Naive B cell (primary cell): ENCODE data around the gene ZBTB20. TPM values are rescaled to one million over a fixed set of nuclear protein-coding genes. Genes with fewer than 3 reads are reported as not detected.

Source experiments
- ATAC-seq, 2 donors: fragments of 150-1000 bp; cut with Tn5 transposase; 2 replicates each; pipeline ENCODE4 v1.10.0; 2021; ENCODE audit warnings: low read depth in 2 of 2, mild to moderate bottlenecking in 2 of 2, moderate library complexity in 2 of 2
- DNase-seq: peaks from one replicate; pipeline ENCODE4 v3.0.0; 2022
- H3K27ac Mint-ChIP-seq, 6 donors: one replicate each; pipeline ENCODE4 v1.8.0; 2020 to 2022; ENCODE audit warnings: mild to moderate bottlenecking in 6 of 6, mixed read lengths in 6 of 6, moderate library complexity in 5 of 6, inconsistent platforms in 2 of 6
- H3K27me3 Mint-ChIP-seq, 3 donors: one replicate each; pipeline ENCODE4 v1.8.0; 2021 to 2022; ENCODE audit warnings: mixed read lengths in 3 of 3, mild to moderate bottlenecking in 1 of 3
- H3K36me3 Mint-ChIP-seq, 2 donors: one replicate each; pipeline ENCODE4 v1.8.0; 2020 to 2022; ENCODE audit warnings: mixed read lengths in 2 of 2, inconsistent platforms in 1 of 2, mild to moderate bottlenecking in 1 of 2
- H3K4me1 Mint-ChIP-seq, 3 donors: one replicate each; pipeline ENCODE4 v1.8.0; 2020 to 2022; ENCODE audit warnings: mixed read lengths in 3 of 3, inconsistent platforms in 1 of 3, mild to moderate bottlenecking in 1 of 3, moderate library complexity in 1 of 3
- H3K4me3 Mint-ChIP-seq, 8 donors: one replicate each; pipeline ENCODE4 v1.8.0; 2020 to 2022; ENCODE audit warnings: mild to moderate bottlenecking in 8 of 8, mixed read lengths in 8 of 8, moderate library complexity in 8 of 8, inconsistent platforms in 2 of 8
- H3K9me3 Mint-ChIP-seq, 7 donors: one replicate each; pipeline ENCODE4 v1.8.0; 2020 to 2022; ENCODE audit warnings: mixed read lengths in 7 of 7, mild to moderate bottlenecking in 5 of 7, inconsistent platforms in 2 of 7, moderate library complexity in 1 of 7
- polyA plus RNA-seq, 6 donors: library from polyadenylated mRNA; unstranded; fragments of 300-500 nt; fragmentation: Illumina TruSeq; gene quantifications; one replicate each; pipeline ENCODE4 v1.2.3, GENCODE V29; 2021; ENCODE audit warnings: low read depth in 6 of 6

ZBTB20 gene
- polyA plus RNA-seq, 6 donors from 2014 or later = 20.4 to 38.5 (median 34.6) TPM

DNA sequence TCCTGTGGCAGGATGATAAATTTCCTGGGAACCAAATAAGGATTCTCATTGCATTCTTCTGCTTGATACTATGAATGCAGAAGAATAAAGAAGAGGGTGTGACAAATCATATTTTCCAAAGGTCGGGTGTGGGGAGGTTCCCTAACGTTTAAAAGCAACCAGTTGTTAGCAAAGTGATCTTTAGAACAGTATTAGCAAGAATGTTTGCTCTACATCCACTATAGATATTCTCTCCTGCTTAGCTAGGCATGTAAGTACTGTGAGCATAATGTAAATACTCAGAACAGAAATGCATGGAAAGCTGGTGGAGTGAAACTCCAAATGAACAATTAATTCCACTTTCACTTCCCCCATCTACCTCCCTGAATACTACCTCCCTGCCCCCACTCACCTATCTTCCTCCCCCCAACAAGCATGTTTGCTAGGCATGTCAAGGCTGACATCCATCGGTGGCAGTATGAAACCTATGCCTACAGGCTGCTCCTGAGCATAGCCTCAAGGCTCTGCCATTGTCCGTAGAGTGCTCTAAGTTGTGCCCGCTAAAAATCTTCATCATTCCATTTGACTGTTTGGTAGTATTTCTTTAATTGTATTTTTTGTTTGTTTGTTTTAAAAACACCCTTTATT lies 523.6 kb downstream of the ZBTB20 start:
- H3K4me1 Mint-ChIP-seq = peaks cover 17 to 30% (median 25%) of the 10 kb centered on the region in 3 donors
- H3K27ac Mint-ChIP-seq = peak overlapping the region in 3 of 6 donors; percentile 2 to 62 (median 2)
- H3K27me3 Mint-ChIP-seq = no peaks in the 10 kb centered on the region
- H3K4me3 Mint-ChIP-seq = peak overlapping the region in 1 of 8 donors; percentile 23
- no peaks in the 10 kb centered on the region for H3K9me3 Mint-ChIP-seq
- H3K36me3 Mint-ChIP-seq = peaks cover 8 to 15% of the 10 kb centered on the region in 2 donors
- ATAC-seq (peak in 1 of 2 donors; percentile 44), DNase-seq (no peak)

DNA sequence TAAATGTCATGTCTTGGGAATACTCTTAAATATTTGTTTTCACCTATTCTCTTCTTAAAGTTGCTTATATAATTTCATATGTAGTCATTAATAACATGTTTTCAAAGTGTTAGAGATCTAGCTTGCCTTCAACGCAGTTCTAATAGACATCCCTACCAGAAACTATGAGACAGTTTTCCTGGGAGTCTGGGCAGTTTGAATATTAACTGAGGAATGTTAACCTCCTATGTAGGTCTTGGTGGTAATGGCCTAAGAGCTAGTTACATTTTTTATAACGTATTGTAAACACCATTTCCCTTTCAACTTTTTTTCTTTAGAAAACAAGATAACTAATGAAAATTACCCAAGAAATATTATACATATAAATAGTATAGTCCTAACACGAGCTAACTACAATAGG lies 525.1 kb downstream of the ZBTB20 start:
- ATAC-seq = no peak
- H3K36me3 Mint-ChIP-seq = peaks cover 8 to 15% of the 10 kb centered on the region in 2 donors

DNA sequence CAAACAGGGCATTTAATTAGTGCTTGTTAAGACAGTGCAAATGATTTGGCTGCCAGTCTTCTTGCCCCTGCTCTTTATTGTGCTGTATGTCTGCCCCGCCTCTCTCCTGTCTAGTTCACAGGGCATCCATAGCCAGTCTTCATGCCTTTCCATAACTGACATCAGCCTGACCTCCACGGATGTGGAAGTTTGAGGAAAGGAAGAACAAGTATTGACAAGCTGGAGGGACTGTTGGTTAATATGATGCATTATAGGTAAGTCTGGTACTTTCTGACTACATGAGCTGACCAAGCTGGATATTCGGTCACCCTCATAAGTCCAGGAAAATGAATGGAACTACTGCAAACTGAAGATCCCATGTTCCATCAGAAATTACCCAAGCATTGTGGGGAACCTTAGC lies 527.3 kb downstream of the ZBTB20 start:
- no peak overlapping the region for H3K4me3 Mint-ChIP-seq
- DNase-seq = no peak
- no peak for ATAC-seq
- H3K36me3 Mint-ChIP-seq = peaks cover 8 to 13% of the 10 kb centered on the region in 2 donors
- H3K27ac Mint-ChIP-seq = no peak overlapping the region
- H3K4me1 Mint-ChIP-seq = peaks cover 13 to 18% (median 17%) of the 10 kb centered on the region in 3 donors
- H3K27me3 Mint-ChIP-seq = no peaks in the 10 kb centered on the region
- H3K9me3 Mint-ChIP-seq = no peaks in the 10 kb centered on the region

More for the DNA sequence above, 525.1 kb downstream of the ZBTB20 start:
- Mint-ChIP-seq H3K4me3 (no peak overlapping the region), H3K27ac (no peak overlapping the region), H3K27me3 (no peaks in the 10 kb centered on the region), H3K4me1 (peaks cover 17 to 28% (median 25%) of the 10 kb centered on the region in 3 donors), H3K9me3 (no peaks in the 10 kb centered on the region)
- no peak for DNase-seq

DNA sequence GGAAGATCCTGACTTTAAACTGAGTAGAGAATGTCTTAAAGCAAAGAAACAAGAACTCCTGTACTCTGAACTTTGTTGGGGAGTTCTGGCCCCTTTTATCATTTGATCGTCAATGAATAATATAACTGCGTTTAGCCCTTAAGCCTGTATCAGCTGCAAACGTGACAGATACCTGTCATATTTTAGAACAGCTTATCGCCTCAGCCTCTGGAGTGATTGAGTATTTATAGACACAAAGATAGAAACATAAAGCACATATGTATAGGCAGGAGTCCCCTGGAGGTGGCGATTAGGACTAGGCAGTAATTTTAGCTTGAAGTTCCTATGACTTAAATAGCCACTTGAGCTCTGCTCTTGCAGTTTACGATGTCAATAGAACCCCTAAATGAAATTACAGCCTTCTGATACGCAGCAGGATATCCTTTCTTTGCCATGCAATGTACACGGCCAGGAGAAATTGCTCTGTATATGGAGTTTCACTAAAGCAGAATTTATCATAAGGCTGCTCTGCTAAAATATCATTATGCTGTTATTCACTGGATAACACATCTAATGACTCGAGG lies 531.5 kb downstream of the ZBTB20 start:
- H3K4me3 Mint-ChIP-seq = no peak overlapping the region
- H3K27me3 Mint-ChIP-seq = no peaks in the 10 kb centered on the region
- ATAC-seq (no peak), DNase-seq (no peak)
- peaks cover 0 to 5% (median 0%) of the 10 kb centered on the region in 7 donors for H3K9me3 Mint-ChIP-seq
- H3K4me1 Mint-ChIP-seq = peaks cover 0 to 8% (median 0%) of the 10 kb centered on the region in 3 donors
- H3K27ac Mint-ChIP-seq = no peak overlapping the region
- H3K36me3 Mint-ChIP-seq = peaks cover 0 to 7% of the 10 kb centered on the region in 2 donors

DNA sequence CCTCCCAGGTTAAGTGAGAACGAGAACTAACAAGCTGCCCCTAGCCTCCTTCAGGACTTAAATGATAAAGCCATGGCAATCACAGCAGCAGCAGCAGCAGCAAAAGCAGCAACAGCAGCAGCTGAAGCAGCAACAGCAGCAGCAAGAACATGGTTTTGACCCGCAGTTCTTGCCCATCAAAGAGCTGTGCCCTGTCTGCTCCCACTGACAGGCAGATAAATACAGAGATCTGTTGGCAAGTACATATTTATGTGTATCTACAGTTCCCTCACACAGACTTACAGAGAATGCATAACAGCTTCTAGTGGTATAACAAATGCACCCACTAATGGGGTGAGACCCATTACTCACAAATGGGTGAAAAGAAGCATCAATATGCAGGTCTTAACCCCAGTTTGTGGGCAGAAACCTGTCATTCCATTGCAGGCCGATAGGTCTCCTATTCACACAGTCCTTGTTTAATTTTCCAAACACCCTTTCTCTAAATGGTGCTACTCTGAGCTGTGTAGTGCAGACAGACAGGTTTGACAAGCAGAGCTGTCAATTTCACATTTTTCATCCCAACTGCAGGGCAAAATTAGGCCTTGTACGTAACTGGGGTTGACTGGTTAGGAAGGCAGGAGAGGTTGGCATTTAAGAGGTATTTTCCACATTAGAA lies 537.0 kb downstream of the ZBTB20 start:
- Mint-ChIP-seq H3K4me3 (no peak overlapping the region), H3K4me1 (peaks cover 0 to 5% (median 2%) of the 10 kb centered on the region in 3 donors), H3K27ac (no peak overlapping the region), H3K9me3 (peaks cover 0 to 5% (median 0%) of the 10 kb centered on the region in 7 donors), H3K27me3 (no peaks in the 10 kb centered on the region), H3K36me3 (peaks cover 0 to 7% of the 10 kb centered on the region in 2 donors)
- DNase-seq = no peak
- ATAC-seq = no peak

DNA sequence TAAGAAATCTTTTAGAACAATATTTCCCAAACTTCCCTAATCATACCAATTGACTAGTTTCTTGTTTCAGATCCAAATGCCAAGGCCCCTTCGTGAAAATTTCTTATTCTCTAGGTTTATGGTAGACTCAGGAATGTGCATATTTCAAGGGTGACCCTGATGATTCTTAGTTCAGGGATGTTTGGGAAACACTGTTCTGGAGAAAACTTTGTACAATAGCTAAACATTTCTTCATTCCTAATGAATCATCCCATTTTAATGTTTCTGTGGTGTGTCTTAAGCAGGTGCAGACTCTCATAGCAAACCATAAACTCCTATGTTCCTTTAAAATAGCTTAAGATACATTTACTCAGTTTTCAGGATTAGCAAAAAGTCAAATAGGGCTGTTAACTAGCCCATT lies 538.8 kb downstream of the ZBTB20 start:
- peaks cover 0 to 7% of the 10 kb centered on the region in 2 donors for H3K36me3 Mint-ChIP-seq
- H3K4me3 Mint-ChIP-seq = no peak overlapping the region
- no peak for ATAC-seq
- H3K27ac Mint-ChIP-seq = no peak overlapping the region
- DNase-seq = no peak
- no peaks in the 10 kb centered on the region for H3K27me3 Mint-ChIP-seq
- H3K9me3 Mint-ChIP-seq = peaks cover 0 to 5% (median 0%) of the 10 kb centered on the region in 7 donors
- peaks cover 0 to 5% (median 2%) of the 10 kb centered on the region in 3 donors for H3K4me1 Mint-ChIP-seq

DNA sequence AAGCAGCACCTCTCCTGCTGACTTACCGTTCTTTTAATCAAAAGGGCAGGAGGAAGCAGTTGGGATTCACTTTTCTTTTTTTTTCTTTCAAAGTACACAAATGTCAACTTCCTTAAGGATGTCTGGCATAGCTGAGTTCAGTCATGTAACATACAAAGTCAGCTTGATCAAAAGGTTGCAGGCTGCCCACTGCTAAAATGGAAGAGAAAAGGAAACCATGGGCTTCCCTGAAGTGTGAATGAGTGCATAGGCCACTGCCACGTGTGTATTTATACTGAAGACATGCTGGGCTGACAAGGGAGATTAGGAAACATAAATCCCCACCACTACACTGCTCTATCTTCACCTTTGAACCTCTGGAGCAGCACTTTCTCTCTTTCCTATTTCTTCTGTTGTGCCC lies 540.8 kb downstream of the ZBTB20 start:
- H3K27me3 Mint-ChIP-seq = no peaks in the 10 kb centered on the region
- DNase-seq = no peak
- H3K27ac Mint-ChIP-seq = peak overlapping the region in 1 of 6 donors; percentile 5

DNA sequence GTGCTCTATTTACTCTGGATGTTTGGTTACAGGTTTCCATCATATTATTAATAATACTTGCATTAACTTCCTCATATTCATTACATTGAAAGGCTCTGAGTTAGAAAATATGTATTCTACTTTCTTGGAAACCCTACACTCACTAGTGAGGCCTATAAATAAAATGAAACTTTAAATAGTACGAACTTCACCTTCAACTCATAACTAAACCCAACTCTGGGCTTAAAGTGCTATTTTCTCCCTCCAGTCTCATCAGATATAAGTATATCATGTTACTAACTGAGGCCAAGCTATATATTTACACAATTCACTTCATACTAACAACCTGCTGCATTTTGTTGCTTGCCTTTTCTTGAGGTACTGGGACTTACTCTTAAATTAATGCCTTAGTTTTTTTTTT lies 546.5 kb downstream of the ZBTB20 start:
- Mint-ChIP-seq H3K9me3 (no peaks in the 10 kb centered on the region), H3K4me1 (no peaks in the 10 kb centered on the region)
- no peak for ATAC-seq

More for the DNA sequence above, 540.8 kb downstream of the ZBTB20 start:
- peaks cover 0 to 2% (median 0%) of the 10 kb centered on the region in 3 donors for H3K4me1 Mint-ChIP-seq
- H3K4me3 Mint-ChIP-seq = no peak overlapping the region
- no peaks in the 10 kb centered on the region for H3K9me3 Mint-ChIP-seq
- H3K36me3 Mint-ChIP-seq = no peaks in the 10 kb centered on the region
- ATAC-seq = no peak

DNA sequence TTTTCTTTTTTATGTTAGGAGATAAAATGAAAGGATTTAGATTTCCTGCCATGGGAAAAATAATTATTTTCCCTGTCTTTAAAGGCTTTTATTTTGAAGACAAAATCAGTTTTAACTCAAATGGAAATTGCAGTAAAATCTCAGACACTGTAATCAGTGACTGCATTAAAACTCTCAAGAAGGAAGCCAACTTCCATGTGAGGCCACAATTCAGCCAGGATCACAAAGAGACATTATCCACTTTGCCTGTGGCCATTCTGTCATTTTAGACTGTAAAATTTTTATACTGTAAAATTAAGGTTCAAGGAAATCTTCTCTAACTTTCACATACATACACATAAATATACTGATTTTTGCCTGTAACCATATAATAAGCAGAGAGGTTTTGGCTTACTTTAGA lies 549.2 kb downstream of the ZBTB20 start:
- DNase-seq (no peak), ATAC-seq (no peak)
- H3K36me3 Mint-ChIP-seq = peaks cover 0 to 5% of the 10 kb centered on the region in 2 donors
- H3K27me3 Mint-ChIP-seq = no peaks in the 10 kb centered on the region
- no peak overlapping the region for H3K27ac Mint-ChIP-seq
- no peak overlapping the region for H3K4me3 Mint-ChIP-seq
- no peaks in the 10 kb centered on the region for H3K9me3 Mint-ChIP-seq
- H3K4me1 Mint-ChIP-seq = no peaks in the 10 kb centered on the region

More for the DNA sequence above, 546.5 kb downstream of the ZBTB20 start:
- H3K27me3 Mint-ChIP-seq = no peaks in the 10 kb centered on the region
- no peak overlapping the region for H3K27ac Mint-ChIP-seq
- DNase-seq = no peak
- H3K36me3 Mint-ChIP-seq = peaks cover 0 to 5% of the 10 kb centered on the region in 2 donors
- H3K4me3 Mint-ChIP-seq = no peak overlapping the region

DNA sequence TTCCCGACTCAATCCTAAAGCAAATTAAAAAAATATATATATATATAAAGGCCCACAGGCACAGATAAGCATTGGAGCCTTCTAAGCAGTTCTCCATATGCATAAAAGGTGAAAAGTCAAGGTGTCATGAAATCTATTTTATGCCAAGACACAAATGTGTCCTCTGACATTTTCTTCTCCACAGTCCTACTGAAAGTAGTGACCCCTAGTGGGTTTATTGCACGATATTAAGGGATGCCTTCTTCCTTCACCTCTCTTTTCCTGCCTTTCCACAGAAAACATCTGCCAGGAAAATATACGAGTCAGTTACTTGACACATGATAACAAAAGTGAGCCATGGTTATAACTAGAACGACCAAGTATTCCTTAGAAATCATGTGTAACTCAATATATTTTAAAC lies 550.1 kb downstream of the ZBTB20 start:
- no peak for ATAC-seq
- DNase-seq = no peak
- H3K9me3 Mint-ChIP-seq = no peaks in the 10 kb centered on the region
- peaks cover 0 to 5% of the 10 kb centered on the region in 2 donors for H3K36me3 Mint-ChIP-seq
- H3K4me1 Mint-ChIP-seq = no peaks in the 10 kb centered on the region
- H3K4me3 Mint-ChIP-seq = no peak overlapping the region
- H3K27ac Mint-ChIP-seq = no peak overlapping the region
- no peaks in the 10 kb centered on the region for H3K27me3 Mint-ChIP-seq

DNA sequence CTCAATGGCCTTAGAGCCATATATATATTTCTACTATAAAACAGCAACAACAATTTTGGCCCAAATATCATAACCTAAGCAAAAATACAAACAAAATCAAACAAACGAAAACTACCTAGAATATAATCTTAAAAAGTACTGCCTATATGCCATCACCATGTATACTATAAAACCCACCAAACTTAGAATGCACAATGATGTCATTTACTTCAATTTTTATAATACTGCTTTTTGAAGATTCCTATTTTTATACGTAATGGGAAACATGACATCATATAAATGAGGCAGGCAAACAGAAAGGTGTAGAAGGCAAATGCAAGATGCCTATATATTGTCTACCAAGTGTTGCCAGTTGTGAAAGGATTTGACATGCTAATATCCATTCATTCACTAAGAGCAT lies 550.9 kb downstream of the ZBTB20 start:
- Mint-ChIP-seq H3K27me3 (no peaks in the 10 kb centered on the region), H3K9me3 (no peaks in the 10 kb centered on the region), H3K4me1 (no peaks in the 10 kb centered on the region), H3K36me3 (peaks cover 0 to 5% of the 10 kb centered on the region in 2 donors), H3K4me3 (no peak overlapping the region), H3K27ac (no peak overlapping the region)
- ATAC-seq (no peak), DNase-seq (no peak)

DNA sequence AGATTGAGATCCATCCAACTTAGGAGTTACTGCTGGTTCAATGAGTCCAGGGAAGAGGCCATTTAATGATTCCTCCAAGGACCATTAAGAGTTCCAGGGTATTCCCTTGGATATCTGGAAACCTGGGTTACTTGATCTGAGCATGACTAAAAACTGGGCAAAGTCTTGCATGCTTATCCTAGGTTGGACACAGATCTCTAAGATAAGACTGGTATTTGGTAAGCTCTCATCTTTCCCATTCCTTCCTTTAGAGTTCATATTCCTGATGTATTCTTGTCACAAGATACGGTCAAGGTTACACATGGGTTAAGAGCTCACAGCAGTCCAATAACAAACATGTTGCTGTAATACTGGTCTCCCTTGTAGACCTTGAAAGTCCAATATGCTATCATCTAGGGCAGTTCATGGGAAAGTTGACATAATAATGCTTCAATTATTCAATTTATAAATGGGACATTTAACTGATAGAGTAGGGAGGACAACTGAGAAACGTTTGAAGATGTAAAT lies 551.5 kb downstream of the ZBTB20 start:
- H3K36me3 Mint-ChIP-seq = peaks cover 0 to 5% of the 10 kb centered on the region in 2 donors
- no peak for ATAC-seq
- DNase-seq = no peak
- H3K4me1 Mint-ChIP-seq = no peaks in the 10 kb centered on the region
- no peak overlapping the region for H3K4me3 Mint-ChIP-seq
- no peak overlapping the region for H3K27ac Mint-ChIP-seq
- no peaks in the 10 kb centered on the region for H3K9me3 Mint-ChIP-seq
- H3K27me3 Mint-ChIP-seq = no peaks in the 10 kb centered on the region

DNA sequence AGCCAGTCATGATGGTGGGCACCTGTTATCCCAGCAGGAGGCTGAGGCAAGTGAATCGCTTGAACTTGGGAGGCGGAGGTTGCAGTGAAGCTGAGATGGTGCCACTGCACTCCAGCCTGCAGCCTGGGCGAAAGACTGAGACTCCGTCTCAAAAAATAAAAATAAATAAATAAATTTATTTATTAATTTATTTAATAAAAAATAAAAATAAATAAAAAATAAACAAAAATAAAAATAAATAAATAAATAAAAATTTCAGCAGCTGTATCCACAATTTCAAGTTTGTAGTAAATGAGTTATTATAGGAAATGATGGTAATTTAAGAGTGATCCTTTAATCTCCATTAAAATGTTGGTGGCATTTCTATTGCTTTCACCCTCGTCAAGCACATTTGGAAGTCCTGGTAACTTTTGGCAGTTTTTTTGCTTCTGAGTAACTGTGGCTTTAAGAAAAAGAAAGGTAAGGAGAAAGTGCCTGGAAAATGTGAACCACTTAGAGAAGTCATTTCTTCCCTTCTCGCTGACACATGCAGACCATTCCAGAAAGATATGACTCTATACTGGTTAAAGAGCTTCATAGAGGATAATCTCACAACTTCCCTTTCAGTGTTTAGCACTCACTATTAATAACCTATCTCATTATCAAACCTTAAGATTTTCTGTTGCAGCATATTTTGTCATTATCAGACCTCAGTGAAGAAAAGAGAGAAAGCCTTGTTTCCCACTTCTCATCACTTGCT lies 556.6 kb downstream of the ZBTB20 start:
- Mint-ChIP-seq H3K4me3 (no peak overlapping the region), H3K27ac (no peak overlapping the region), H3K36me3 (peaks cover 0 to 6% of the 10 kb centered on the region in 2 donors), H3K4me1 (peaks cover 0 to 8% (median 2%) of the 10 kb centered on the region in 3 donors), H3K27me3 (no peaks in the 10 kb centered on the region), H3K9me3 (no peaks in the 10 kb centered on the region)
- ATAC-seq (no peak), DNase-seq (no peak)
